Left lobe of liver (tissue), 2 donors: ENCODE results near the gene NCAPD2. TPM values are rescaled to one million over a fixed set of nuclear protein-coding genes. Genes with fewer than 3 reads are reported as not detected.
"Not testable (repeated sequence)": the region's sequence is repeated elsewhere in the genome, so short reads cannot be mapped to it uniquely, and the experiment has no call there.

Experiments used
- ATAC-seq: fragments of 200-7000 bp; cut with Tn5 transposase; one replicate; pipeline ENCODE4 v1.9.1; 2020; ENCODE audit warnings: mild to moderate bottlenecking, moderate library complexity
- DNase-seq: peaks from one replicate; pipeline ENCODE4 v3.0.0-alpha.2; 2020; ENCODE audit warnings: low spot score
- total RNA-seq: library from RNA; stranded (reverse); gene quantifications from one replicate; pipeline ENCODE4 v1.2.1, GENCODE V29; 2021
- donor health status: DM: no; HTN: no; CAD: no; lungs with moderate emphysema.
- donor health status: DM: no; HTN: yes; CAD: no.

Gene NCAPD2
- total RNA-seq, 1 donor from 2014 or later, result 9.0 TPM

DNA sequence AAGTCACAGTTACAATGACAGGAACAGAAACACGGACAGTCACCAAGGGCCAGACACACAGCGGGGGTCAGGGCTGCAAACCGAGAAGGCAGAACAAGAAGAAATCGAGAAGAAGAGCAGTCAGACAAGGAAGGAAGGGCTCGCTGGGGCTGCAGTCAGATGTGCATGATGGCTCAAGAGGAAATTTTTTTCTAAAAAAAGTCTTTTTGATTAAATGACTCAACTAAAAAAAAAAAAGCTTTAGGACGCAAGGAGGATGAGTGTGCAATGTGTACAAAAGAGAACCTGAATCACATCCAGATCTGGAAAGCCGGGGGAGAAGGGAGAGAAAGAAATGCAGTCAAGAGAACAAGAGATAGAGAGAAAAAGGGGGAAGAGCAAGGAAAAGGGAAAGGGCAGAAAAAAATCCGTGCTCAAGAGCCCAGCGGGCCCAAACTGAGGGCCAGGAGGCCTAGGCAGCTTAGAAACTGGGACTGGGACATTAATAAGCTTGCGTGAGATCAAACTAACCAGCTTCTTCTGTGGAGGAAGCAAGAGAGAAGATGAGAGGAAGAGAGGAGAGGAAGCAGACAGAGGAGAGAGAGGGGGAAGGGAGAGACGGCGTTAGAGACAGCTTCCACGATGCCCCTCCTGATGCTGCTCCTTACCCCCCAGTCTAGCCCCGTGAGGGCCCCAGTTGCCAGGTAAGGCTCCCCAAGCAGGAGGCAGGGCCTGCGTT is 55.2 kb downstream of the NCAPD2 start:
- no peak for DNase-seq
- no peak for ATAC-seq

DNA sequence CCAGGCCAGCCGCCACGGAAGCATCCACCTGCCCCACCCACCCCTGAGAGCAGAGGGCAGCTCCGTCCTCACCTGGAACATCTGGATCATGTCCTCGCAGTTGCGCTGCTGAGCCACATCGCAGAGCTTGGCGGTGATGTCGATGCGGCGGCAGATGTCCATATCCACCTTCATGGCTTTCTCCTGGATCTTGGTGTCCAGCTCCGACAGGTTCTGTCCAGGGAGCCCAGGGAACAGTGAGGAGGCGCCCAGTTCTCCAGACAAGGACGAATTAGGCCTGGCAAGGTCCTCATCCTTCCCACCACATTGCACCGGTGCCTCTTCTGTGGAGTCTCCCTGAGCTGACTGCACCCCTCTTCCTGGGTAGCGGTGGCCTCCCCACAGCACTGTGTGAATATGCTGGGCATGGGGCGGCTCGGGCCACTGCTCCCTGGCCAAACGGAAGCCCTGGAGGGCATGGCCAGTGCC is 55.8 kb downstream of the NCAPD2 start:
- no peak for DNase-seq
- ATAC-seq, result no peak

DNA sequence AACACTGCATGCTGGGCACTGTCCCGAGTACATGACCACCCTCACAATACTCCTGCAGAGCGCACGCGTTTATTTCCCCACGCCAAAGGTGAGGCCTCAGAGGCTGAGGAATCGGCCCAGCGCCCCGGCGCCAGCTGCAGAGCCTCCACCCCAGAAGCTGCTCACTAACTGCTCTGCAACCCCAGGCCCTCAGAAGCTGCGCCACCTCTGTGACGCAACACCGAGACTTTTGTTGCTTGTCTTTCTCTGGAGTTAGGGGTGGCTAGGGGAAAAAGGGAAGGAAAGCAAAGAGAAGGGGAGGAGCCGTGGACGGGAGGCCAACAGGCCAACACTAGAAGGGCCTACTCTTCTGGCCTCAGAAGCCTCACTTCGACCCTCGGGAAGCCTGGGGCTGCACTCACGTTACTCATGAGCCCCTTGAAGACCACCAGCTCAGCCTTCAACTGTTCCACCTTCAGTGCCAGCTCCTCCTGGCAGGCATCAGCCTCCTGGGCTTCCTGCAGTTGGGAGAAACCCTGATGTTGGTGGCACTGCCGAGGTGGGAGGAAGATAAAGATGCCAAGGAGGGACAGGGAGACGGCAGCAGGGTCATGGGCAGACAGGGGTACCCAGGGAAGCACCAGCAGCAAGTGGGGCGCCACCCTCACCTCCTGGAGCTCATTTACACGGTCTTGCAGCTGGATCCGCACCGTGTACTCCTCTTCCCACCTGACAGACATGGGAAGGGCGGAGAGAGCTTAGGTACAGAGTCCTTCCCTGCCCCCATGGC is 56.6 kb downstream of the NCAPD2 start:
- DNase-seq (no peak), ATAC-seq (no peak)

DNA sequence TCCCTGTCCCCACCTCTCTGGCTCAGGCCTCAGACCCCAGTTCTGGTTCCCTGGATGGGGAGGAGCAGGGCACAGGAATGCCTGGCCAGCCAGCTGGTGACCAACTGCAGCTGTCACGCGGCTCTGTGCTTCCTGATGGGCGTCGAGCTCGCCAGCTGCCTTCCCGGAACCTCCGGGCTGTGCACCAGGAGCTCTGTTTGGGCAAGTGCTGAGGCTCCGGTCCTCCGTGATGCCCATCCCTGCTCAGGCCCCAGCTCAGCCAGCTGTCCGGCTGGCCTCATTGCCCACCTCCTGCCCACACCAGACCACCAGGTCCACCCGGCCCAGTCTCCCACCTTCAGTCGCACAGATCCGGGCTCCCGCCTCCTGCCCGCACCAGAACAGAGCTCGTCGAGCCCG is 57.2 kb downstream of the NCAPD2 start:
- DNase-seq (no peak), ATAC-seq (no peak)

DNA sequence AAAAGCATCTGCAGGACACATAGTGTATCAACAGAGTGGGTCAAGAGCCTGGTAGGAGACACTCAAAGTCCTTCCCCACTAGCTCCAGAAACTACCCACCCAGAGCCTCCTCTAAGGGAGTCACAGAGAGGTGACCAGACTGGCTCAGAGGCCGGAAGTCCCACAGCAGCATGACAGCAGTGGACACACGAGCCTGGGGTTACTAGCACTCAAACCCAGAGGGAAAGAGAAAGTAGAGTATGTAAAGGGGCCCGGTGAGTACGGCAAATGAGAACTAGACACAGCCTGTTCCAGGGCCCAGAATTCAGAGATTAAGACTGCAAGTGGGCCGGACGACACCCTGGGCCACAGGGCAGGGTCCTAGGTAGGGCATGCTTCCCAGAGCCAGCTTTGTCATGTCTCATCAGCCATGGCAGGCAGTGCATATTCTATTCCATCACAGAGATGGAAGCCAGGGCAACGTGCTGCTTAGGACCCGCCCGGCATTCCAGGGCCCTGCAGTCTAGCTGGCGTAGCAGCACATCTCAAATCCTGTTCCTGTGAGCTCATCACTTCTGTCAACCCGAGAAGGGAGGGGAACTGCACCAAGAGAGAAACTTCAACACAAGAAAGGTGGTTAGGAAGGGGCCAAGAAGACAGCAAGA is 57.7 kb downstream of the NCAPD2 start:
- no peak for DNase-seq

DNA sequence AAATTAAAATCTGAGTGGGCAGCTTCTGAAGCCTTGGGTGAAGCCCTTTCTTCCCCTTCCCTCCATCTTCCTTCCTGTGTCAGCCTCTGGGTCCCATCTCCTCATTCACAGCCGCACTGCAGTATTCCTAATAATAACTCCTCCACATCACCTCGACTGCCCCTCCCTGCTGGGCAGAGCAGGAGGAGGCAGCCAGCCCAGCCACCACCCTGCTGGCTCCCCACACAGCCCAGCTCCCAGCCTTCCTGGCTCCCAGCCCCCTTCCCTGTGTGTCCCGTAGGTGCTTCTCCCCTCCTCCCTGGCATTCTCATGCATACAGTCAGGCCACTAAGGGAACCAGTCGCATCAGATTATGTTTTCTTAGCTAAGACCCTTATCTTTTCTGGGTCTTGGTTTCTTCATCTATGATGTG is 58.2 kb downstream of the NCAPD2 start:
- ATAC-seq (no peak), DNase-seq (no peak)

More for the DNA sequence above, 57.7 kb downstream of the NCAPD2 start:
- ATAC-seq, result no peak

DNA sequence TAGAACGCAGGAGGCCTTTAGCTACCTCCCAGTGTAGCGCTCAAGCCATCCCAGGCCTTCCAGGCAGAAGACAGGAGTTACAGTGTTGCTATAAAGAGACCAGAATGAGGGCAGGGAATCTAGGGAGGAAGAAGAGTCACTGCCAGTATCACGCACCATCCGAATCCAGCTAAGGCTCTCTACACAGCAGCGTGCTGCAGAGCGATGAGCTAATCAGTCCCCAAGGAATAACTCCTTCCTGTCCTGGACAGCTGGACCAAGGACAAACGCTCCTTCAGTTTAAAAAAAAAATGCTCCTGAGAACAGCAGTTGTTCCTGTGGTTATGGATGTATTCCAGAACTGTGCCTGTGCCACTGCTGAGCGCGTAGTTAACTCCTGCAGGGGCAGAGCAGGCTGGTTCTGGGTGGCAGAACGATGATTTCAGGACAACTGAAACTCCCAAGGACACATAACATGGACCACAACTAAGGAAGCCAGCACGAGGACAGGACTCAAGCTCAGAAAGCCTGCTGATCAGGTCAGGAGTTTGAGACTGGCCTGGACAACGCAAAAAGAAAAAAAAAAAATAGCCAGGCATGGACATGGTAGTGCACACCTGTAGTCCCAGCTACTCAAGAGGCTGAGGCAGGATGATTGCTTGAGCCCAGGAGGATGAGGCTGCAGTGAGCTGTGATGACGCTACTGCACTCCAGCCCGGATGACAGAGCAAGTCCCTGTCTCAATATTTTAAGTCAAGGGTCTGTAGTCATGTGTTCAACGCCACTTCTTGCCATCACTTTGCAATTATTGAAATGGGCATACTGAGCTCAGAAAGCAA is 59.4 kb downstream of the NCAPD2 start:
- DNase-seq, result no peak
- no peak for ATAC-seq

DNA sequence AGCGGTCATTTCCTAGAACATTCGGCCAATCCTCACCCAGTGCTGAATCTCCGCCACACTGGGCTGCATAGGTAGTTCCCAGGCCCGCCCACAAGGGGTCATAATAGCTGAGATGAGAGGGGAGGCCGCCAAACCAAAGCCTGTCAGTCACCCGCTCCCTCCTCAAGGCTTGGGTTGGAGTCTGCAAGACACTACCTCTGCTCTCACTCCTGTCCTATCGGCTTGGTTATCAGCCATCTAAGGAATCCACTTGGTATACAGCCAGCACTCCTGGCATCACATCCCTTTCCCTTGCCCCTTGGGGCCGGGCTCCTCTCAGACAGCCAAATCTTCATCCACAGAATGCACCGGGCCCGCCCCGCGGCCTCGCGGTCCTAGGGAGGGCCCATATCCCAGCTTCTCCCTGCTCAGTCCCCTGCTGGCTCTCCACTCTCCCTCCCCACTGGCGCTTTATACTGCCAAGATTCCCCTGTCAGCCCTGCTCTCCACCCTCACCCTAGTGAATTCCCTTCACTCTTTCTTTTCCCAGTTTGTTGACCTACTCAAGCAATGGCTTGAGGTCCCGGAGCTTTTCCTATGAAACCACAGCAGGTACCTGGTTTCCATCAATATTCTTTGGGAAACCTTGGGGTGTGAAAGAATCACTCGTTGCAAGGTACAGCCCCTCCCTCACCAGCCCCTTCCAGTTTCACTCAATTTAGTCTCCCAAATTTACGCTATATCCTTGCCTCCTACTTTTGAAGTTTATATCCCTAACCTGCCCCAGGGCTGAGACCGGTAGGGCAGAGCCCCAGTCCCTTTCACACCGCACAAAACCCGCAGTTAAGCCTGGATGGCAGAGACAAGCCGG is 60.5 kb downstream of the NCAPD2 start:
- ATAC-seq (peak; percentile 65), DNase-seq (peak; percentile 69)

DNA sequence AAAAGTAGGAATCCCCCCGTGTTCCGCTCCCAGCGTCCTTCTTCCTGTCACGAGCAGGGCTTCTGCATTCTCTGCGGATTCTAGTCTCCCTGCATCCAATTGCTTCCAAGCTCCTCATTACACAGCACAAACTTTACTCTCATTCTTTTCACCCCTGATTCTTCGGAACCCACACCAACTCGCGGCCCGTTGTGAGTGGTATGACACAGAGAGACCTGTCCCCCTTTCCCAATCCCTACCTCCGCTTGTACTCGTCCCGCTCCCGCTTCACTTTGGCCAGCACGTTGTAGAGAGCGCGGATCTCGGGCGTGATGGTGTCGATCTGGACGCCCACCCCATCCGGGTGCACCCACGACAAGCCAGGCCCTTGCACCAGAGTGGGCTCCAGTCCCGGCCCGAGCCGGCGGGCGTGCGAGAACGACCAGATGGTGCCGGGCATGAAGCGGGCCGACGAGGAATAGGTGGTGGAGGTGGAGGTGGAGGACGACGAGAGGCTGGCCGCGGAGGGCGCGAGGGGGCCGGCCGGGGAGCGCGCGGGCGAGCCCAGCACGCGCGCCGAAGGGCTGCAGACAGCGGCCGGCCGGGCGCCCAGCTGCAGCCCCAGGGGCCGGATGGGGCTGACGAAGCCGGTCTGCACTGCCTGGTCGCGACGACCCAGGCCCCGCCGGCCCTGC is 61.3 kb downstream of the NCAPD2 start:
- ATAC-seq, result peak; percentile 9
- DNase-seq, result no peak

DNA sequence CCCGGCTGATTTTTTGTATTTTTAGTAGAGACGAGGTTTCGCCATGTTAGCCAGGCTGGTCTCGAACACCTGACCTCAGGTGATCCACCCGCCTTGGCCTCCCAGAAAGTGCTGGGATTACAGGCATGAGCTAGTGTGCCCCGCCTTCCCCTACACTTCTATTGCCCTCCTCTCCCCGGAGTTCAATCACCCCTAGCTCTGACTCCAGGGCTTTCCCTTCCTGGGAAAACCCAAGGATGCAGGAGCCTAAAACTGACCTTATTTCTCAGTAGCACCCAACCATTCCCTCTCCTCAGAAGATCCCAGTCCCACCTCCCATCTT is 62.6 kb downstream of the NCAPD2 start:
- not testable (repeated sequence) for ATAC-seq, DNase-seq

DNA sequence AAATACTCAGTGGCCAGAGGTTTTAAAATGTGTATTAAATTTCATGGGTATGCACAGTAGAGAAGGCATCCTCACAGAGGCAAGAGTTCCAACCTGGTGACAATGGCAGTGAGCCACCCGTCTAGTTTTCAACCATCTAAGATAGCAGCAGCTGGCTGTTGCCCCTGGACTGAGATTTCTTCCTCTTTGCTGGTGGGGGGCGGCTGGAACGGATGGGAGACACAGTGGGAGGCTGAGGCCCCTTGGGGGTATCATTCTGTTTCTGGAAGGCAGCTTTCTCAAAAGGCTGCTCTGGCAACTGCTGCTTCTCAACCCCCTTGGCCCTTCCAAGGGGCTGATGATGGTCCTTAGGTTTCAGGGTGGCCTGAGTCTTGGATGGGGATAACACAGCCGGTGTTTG is 63.0 kb downstream of the NCAPD2 start:
- DNase-seq, result no peak

DNA sequence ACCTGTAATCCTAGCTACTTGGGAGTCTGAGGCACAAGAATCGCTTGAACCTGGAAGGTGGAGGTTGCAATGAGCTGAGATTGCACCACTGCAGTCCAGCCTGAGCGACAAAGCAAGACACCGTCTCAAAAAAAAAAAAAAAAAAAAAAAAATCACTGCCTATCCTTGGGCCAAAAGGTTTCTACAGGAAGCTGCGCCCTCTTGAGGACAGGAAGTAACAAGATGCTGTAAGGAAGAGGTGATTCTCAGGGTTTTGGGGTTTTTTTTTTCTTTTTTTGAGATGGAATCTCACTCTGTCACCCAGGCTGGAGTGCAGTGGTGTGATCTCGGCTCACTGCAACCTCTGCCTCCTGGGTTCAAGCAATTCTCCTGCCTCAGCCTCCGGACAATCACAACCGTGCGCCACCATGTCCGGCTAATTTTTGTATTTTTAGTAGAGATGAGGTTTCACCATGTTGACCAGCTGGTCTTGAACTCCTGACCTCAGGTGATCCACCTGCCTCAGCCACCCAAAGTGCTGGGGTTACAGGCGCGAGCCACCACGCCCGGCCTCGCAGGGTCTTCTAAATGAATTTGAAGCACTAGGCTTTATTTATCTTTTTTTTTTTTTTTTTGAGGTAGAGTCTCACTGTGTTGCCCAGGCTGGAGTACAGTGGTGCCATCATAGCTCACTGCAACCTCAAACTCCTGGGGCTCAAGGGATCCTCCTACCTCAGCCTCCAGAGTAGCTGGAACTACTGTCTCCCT is 64.3 kb downstream of the NCAPD2 start:
- ATAC-seq, DNase-seq: not testable (repeated sequence)

More for the DNA sequence above, 63.0 kb downstream of the NCAPD2 start:
- no peak for ATAC-seq

DNA sequence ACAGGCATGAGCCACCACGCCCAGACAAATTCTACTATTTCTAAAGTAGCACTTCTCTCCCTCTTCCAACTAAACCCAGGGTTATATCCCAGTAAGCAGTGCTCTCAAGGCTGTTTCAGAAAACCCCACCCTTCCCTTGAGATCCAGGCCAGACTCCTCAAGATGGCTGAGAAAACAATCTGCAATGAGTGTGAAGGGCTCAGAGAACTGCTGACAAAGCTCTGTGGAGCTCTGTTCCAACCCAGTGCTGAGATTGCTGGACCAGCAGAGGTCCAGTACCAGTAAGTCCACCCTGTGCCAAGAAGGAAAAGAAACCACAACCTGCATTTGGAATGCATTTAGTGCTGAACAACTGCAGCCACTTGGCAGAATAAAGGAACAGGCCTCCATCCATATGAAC is 65.6 kb downstream of the NCAPD2 start:
- DNase-seq (no peak), ATAC-seq (no peak)

DNA sequence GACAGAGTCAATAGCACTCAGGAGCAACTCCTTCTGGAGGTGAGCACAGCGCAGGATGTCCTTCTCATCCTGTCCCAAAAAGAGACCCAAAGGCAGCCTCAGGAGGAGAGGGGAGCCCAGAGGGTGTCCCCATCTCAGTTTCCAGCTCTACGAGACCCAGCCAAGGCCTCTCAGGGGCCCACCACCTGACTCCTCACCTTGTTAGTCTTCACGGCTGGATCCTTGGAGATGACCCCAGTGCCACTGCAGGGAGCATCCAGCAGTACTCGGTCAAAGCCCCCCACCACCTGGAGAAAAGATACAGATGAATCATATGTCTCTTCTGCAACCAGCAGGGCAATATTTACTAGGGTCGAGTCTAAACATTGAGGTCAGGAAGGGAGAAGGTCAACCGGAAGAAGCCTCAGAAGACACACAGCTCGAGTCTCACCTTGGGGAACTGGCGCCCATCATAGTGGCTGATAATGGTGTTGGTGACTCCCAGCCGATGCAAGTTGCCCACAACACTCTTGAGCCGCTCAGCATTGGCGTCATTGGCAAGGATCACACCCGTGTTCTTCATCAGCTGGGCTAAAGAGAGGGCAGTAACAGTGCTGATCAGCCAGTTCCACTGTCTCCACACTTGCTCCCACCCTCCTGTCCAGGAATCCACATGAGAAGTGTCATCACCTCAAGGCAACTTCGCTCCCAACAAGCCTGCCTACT is 66.8 kb downstream of the NCAPD2 start:
- ATAC-seq (no peak), DNase-seq (no peak)

DNA sequence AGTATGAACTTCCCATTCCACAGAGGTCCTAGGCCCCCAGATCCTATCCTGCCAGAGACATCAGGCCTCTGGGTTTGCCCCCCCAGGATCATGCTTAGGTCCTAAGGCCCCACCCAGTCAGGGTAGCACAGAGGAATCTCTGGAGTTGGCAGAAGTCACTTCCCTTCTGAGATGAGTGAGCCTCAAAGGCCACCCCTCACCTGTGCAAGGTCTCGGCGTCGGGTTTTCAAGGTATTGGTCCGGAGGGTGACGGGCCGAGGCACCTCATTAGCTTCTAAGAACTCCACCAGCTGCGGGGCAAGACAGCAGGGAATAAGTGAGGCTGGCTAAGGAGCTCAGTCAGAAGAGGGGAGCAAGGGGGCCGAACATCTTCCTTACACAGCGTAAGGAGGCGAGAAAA is 69.0 kb downstream of the NCAPD2 start:
- no peak for ATAC-seq
- no peak for DNase-seq

DNA sequence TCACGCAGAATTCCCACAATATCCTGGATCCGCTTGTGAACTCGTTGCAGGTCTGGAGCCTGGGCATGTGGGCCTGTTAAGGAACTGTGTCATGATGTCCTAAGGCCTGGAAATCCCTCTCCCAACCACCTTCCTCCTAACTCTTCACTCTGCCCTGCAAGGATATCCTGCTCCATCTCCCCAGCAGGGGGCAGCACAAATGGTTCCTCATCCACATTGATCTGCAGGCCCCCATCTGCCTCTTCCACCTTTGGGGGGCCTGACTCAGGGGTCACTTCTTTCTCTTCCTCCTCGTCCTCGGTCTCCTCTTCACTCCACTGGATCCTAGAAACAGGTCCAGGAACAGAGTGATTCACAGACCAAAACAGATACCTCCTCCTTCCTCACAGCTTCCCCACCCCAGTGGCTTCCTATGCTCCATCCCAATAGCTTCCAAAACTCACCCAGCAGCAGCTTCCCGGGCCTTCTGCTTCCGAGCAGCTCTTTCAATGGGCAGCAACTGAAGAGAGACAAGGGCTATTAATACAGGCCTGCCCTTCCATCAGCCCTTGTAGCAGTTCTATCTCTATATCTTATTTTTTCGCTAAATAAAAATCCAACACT is 69.6 kb downstream of the NCAPD2 start:
- ATAC-seq (peak; percentile 45), DNase-seq (peak; percentile 52)

DNA sequence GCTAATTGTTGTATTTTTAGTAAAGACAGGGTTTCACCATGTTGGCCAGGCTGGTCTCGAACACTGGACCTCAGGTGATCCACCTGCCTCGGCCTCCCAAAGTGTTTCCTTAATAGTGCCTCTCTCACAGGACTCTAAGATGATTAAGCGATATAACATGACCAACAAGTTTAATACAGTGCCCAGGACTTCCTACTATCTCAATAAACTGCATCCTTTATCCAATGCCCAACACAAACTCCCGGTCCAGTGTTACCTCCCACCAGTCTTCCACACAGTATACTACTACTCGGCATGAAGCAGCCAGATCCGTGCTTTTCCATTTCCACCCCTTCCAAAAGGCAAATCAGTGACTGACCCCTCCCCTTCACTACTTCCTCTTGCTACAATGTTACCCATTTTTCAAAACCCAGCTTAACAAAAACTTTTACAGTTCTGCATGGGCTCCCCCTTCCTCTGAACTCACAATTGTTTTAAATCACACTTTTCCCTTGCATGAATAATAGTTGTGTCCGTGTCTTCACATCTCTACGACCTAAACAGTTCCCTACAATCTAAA is 73.3 kb downstream of the NCAPD2 start:
- DNase-seq (no peak), ATAC-seq (no peak)
